Neural crest cell (in vitro differentiated cells): ENCODE data around the gene ZNF12. TPM values are rescaled to one million over a fixed set of nuclear protein-coding genes. Genes with fewer than 3 reads are reported as not detected.

Experiments used
- DNase-seq: peaks from one replicate; pipeline ENCODE4 v3.0.0; 2021; ENCODE audit warnings: low read depth, mixed read lengths, low spot score
- H3K27ac Mint-ChIP-seq: one replicate; pipeline ENCODE4 v1.8.0; 2021; ENCODE audit warnings: mild to moderate bottlenecking, mixed read lengths; ENCODE audit not compliant: unreplicated experiment
- H3K27me3 Mint-ChIP-seq: 2 replicates; pipeline ENCODE4 v1.8.0; 2021; ENCODE audit warnings: low read depth, mild to moderate bottlenecking, mixed read lengths
- H3K36me3 Mint-ChIP-seq: 2 replicates; pipeline ENCODE4 v1.8.0; 2021; ENCODE audit warnings: low read depth, mild to moderate bottlenecking, mixed read lengths
- H3K4me1 Mint-ChIP-seq: 2 replicates; pipeline ENCODE4 v1.8.0; 2021; ENCODE audit warnings: mixed read lengths
- H3K4me3 Mint-ChIP-seq: one replicate; pipeline ENCODE4 v1.8.0; 2021; ENCODE audit warnings: mild to moderate bottlenecking, mixed read lengths
- H3K9me3 Mint-ChIP-seq: 2 replicates; pipeline ENCODE4 v1.8.0; 2021; ENCODE audit warnings: mixed read lengths
- total RNA-seq: library from RNA; stranded (reverse); gene quantifications from 2 replicates; pipeline ENCODE4 v1.2.1, GENCODE V29; 2021
- TF ChIP-seq, protein P1 (sequence below): fragments of 200-600 bp; sonication (generic); conservative IDR thresholded peaks from 2 replicates; pipeline ENCODE4 v1.5.0; 2021; ENCODE audit warnings: antibody characterized with exemption, mild to moderate bottlenecking

Gene ZNF12
- total RNA-seq, 1 donor from 2014 or later, result 21.9 TPM

- TF ChIP-seq, protein P1, sequence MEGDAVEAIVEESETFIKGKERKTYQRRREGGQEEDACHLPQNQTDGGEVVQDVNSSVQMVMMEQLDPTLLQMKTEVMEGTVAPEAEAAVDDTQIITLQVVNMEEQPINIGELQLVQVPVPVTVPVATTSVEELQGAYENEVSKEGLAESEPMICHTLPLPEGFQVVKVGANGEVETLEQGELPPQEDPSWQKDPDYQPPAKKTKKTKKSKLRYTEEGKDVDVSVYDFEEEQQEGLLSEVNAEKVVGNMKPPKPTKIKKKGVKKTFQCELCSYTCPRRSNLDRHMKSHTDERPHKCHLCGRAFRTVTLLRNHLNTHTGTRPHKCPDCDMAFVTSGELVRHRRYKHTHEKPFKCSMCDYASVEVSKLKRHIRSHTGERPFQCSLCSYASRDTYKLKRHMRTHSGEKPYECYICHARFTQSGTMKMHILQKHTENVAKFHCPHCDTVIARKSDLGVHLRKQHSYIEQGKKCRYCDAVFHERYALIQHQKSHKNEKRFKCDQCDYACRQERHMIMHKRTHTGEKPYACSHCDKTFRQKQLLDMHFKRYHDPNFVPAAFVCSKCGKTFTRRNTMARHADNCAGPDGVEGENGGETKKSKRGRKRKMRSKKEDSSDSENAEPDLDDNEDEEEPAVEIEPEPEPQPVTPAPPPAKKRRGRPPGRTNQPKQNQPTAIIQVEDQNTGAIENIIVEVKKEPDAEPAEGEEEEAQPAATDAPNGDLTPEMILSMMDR, result no peak
- H3K9me3 Mint-ChIP-seq, result peaks cover 2% of the 10 kb centered on the region
- peaks cover 6% of the 10 kb centered on the region for H3K27me3 Mint-ChIP-seq
- H3K4me1 Mint-ChIP-seq, result peaks cover 14% of the 10 kb centered on the region
- no peak overlapping the region for H3K4me3 Mint-ChIP-seq
- no peak overlapping the region for H3K27ac Mint-ChIP-seq
- peaks cover 13% of the 10 kb centered on the region for H3K36me3 Mint-ChIP-seq
- DNase-seq, result no peak
Observed at GRCh38 chr7:6658618-6659345, 48.0 kb downstream of the ZNF12 start.

DNA sequence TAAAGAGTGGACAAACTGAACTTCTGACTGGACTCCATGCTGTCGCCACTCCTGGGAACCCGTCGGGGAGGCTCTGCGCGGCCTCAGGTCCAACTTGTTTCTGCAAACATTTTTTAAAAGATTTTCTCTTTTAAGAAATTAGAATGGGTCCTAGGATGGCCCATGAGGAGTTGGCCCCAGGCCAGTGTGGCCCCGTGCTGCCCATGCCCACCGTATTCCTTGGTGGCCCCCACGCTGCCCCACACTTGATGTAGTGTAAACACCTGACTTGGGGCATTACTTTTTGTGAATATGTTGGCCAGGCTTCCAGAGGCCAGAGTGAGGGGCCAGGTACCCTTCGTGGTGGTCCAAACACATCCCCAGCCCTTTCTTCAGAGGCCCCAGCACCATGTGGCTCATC lies 50.3 kb downstream of the ZNF12 start:
- Mint-ChIP-seq H3K9me3 (peaks cover 2% of the 10 kb centered on the region), H3K4me3 (no peak overlapping the region), H3K4me1 (peaks cover 14% of the 10 kb centered on the region), H3K36me3 (peaks cover 10% of the 10 kb centered on the region), H3K27ac (no peak overlapping the region), H3K27me3 (peaks cover 6% of the 10 kb centered on the region)
- TF ChIP-seq, protein P1, result no peak
- no peak for DNase-seq

DNA sequence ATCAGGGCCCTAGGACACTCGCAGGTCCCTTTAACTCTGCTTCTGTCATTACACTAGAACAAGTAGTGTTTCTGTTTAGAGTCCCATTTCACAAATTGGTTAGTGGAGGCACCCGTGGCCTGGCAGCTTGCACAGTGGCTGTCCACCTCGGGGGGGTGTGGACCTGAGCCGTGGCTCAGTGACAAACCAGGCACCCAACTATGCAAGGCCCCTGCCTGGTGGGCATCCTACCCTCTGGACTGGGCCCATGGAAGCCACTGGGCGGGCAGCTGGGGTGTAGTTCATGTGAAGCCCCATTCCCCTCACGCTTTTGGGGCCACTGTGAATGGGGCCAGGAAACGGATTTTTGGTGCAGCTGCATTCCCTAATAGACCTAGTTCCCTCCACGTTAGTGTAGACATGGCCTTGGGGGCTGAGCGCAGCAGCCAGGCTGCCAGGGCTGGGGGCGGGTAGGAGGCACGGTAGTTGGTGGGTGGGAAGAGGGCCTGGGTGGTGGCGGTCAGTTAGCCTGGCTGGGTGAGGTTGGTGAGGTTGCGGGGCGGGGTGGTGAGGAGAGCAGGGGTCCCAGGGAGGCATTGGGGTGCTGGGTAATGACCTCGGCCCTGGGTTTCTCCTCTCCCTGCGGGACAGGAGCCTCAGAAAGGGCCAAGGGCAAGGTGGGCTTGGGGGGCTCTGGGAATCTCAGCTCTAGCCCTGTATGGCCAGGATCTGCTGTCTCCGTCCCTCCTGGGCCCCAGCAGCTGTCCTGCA lies 50.9 kb downstream of the ZNF12 start:
- TF ChIP-seq, protein P1, result no peak
- Mint-ChIP-seq H3K27ac (no peak overlapping the region), H3K4me3 (no peak overlapping the region), H3K4me1 (peaks cover 14% of the 10 kb centered on the region), H3K27me3 (peaks cover 6% of the 10 kb centered on the region), H3K36me3 (peaks cover 14% of the 10 kb centered on the region), H3K9me3 (peaks cover 3% of the 10 kb centered on the region)
- DNase-seq, result no peak

- no peak for DNase-seq
- H3K27me3 Mint-ChIP-seq, result peaks cover 6% of the 10 kb centered on the region
- TF ChIP-seq, protein P1, result no peak
- H3K9me3 Mint-ChIP-seq, result peaks cover 5% of the 10 kb centered on the region
- peaks cover 22% of the 10 kb centered on the region for H3K36me3 Mint-ChIP-seq
- H3K4me3 Mint-ChIP-seq, result no peak overlapping the region
- H3K4me1 Mint-ChIP-seq, result peaks cover 14% of the 10 kb centered on the region
- H3K27ac Mint-ChIP-seq, result no peak overlapping the region
Observed at GRCh38 chr7:6654842-6655610, 51.7 kb downstream of the ZNF12 start.

- peaks cover 5% of the 10 kb centered on the region for H3K9me3 Mint-ChIP-seq
- no peak for DNase-seq
- no peak overlapping the region for H3K4me3 Mint-ChIP-seq
- no peak overlapping the region for H3K27ac Mint-ChIP-seq
- H3K4me1 Mint-ChIP-seq, result peaks cover 9% of the 10 kb centered on the region
- TF ChIP-seq, protein P1, result no peak
- peaks cover 23% of the 10 kb centered on the region for H3K36me3 Mint-ChIP-seq
- peaks cover 3% of the 10 kb centered on the region for H3K27me3 Mint-ChIP-seq
Observed at GRCh38 chr7:6654113-6654841, 52.5 kb downstream of the ZNF12 start.
